ENCODE results near the gene MLXIPL.

The MLXIPL gene

DNA sequence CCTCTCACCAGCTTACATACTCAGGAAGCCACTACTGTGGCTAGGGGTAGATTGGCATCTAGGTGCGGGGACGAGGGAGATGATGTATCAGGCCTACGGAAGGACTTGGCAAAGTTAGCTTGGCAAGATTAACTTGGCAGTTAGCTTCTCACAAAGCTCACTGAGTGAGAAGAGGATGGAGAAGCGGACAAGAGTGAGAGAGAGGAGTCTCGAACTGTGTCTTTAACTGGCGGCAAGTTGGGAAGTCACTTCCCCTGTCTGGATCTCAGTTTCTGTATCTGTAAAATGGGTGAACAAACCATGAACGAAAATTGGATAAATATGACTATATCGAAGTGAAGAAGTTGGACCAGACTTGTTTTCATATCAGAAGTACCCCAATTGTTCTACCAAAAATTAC, 9.5 kb upstream of the MLXIPL start:
- Histone ChIP-seq H3K9me3 (ENCODE audit: control insufficient read depth, low read length) (no peaks in the 10 kb centered on the region), H3K4me2 (ENCODE audit: low read length, poor library complexity, severe bottlenecking) (no peak overlapping the region), H3K9ac (ENCODE audit: low read length) (no peak overlapping the region), H2BK120ac (ENCODE audit: low read depth, low read length) (no peak overlapping the region), H3K27ac (ENCODE audit: low read length, poor library complexity, severe bottlenecking) (no peak overlapping the region), H2AK5ac (ENCODE audit: low read length, severe bottlenecking) (no peak overlapping the region), H3K36me3 (ENCODE audit: control insufficient read depth in 1 of 2, insufficient read depth in 2 of 2, low read depth in 1 of 2, low read length in 2 of 2) (no peaks in the 10 kb centered on the region), H3K23ac (ENCODE audit: low read length in 2 of 2) (no peak overlapping the region), H3K79me1 (replicated peaks; ENCODE audit: low read length, poor library complexity, severe bottlenecking) (no peaks in the 10 kb centered on the region), H2AFZ (ENCODE audit: low read depth, low read length) (no peak overlapping the region), H2BK5ac (ENCODE audit: low read depth, low read length, poor library complexity, severe bottlenecking) (no peak overlapping the region), H4K8ac (ENCODE audit: low read length) (no peak overlapping the region), H3K27me3 (ENCODE audit: control insufficient read depth in 1 of 2, insufficient read depth in 1 of 2, low read length in 2 of 2) (peaks cover 2 to 30% of the 10 kb centered on the region in 2 experiments), H3K4me3 (ENCODE audit: insufficient read depth in 1 of 2, low read depth in 1 of 2, low read length in 2 of 2) (no peak overlapping the region), H3K4me1 (ENCODE audit: control insufficient read depth, insufficient read depth, low read depth, low read length) (peaks cover 6% of the 10 kb centered on the region), H3K4ac (ENCODE audit: low read depth in 1 of 2, low read length in 2 of 2) (no peak overlapping the region), H2BK15ac (ENCODE audit: low read depth, poor library complexity, severe bottlenecking) (no peak overlapping the region), H3K14ac (ENCODE audit: low read length in 2 of 2) (no peak overlapping the region), H4K91ac (ENCODE audit: low read length) (no peak overlapping the region), H3K18ac (ENCODE audit: low read depth in 1 of 2, low read length in 2 of 2) (no peak overlapping the region), H2BK12ac (ENCODE audit: low read length in 2 of 2) (no peak overlapping the region)
- DNase-seq = no peak
- WGBS = 85% methylated on average over 8 of the region's 8 CpGs

DNA sequence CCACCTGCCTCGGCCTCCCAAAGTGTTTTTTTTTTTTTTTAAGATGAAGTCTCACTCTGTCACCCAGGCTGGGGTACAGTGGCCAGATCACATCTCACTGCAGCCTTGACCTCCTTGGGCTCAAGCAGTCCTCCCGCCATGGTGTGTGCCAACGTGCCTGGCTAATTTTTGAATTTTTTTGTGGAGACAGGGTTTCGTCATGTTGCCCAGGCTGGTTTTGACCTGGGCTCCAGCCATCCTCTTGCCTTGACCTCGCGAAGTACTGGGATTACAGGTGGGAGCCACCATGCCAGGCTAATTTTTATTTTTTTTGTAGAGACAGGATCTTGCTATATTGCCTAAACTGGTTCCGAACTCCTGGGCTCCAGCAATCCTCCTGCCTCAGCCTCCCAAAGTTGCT, 9.0 kb upstream of the MLXIPL start:
- no peak overlapping the region for H3K14ac ChIP-seq (ENCODE audit: low read length in 2 of 2)
- H3K4ac ChIP-seq (ENCODE audit: low read depth in 1 of 2, low read length in 2 of 2) = no peak overlapping the region
- H4K8ac ChIP-seq (ENCODE audit: low read length) = no peak overlapping the region
- no peak overlapping the region for H2BK12ac ChIP-seq (ENCODE audit: low read length in 2 of 2)
- H3K9me3 ChIP-seq (ENCODE audit: control insufficient read depth, low read length) = no peaks in the 10 kb centered on the region
- peaks cover 6% of the 10 kb centered on the region for H3K4me1 ChIP-seq (ENCODE audit: control insufficient read depth, insufficient read depth, low read depth, low read length)
- H2BK5ac ChIP-seq (ENCODE audit: low read depth, low read length, poor library complexity, severe bottlenecking) = no peak overlapping the region
- no peak overlapping the region for H3K27ac ChIP-seq (ENCODE audit: low read length, poor library complexity, severe bottlenecking)
- H2BK120ac ChIP-seq (ENCODE audit: low read depth, low read length) = no peak overlapping the region
- H3K79me1 ChIP-seq (replicated peaks; ENCODE audit: low read length, poor library complexity, severe bottlenecking) = no peaks in the 10 kb centered on the region
- no peak overlapping the region for H3K4me3 ChIP-seq (ENCODE audit: insufficient read depth in 1 of 2, low read depth in 1 of 2, low read length in 2 of 2)
- no peak overlapping the region for H3K18ac ChIP-seq (ENCODE audit: low read depth in 1 of 2, low read length in 2 of 2)
- no peak overlapping the region for H3K23ac ChIP-seq (ENCODE audit: low read length in 2 of 2)
- H2AK5ac ChIP-seq (ENCODE audit: low read length, severe bottlenecking) = no peak overlapping the region
- H2AFZ ChIP-seq (ENCODE audit: low read depth, low read length) = no peak overlapping the region
- no peak overlapping the region for H2BK15ac ChIP-seq (ENCODE audit: low read depth, poor library complexity, severe bottlenecking)
- H3K36me3 ChIP-seq (ENCODE audit: control insufficient read depth in 1 of 2, insufficient read depth in 2 of 2, low read depth in 1 of 2, low read length in 2 of 2) = no peaks in the 10 kb centered on the region
- WGBS = 87% methylated on average over 7 of the region's 7 CpGs
- H3K4me2 ChIP-seq (ENCODE audit: low read length, poor library complexity, severe bottlenecking) = no peak overlapping the region
- H3K27me3 ChIP-seq (ENCODE audit: control insufficient read depth in 1 of 2, insufficient read depth in 1 of 2, low read length in 2 of 2) = peaks cover 7 to 35% of the 10 kb centered on the region in 2 experiments
- H4K91ac ChIP-seq (ENCODE audit: low read length) = no peak overlapping the region
- DNase-seq = no peak
- no peak overlapping the region for H3K9ac ChIP-seq (ENCODE audit: low read length)

DNA sequence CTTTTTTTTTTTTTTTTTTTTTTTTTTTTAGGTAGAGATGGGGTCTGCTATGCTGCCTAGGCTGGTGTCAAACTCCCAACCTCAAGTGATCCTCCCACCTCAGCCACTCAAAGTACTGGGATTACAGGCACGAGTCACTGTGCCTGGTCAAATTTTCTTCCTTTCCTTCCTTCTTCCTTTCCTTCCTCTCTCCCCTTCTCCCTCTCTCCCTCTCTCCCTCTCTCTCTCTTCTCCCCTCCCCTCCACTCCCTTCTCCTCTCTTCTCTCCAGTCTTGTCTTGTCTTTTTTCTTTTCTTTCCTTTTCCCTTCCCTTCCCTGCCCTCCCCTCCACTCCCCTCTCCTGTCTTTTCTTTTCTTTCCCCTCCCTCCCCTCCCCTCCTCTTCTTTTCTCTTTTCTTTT, 7.2 kb upstream of the MLXIPL start:
- no peak overlapping the region for H2AK5ac ChIP-seq (ENCODE audit: low read length, severe bottlenecking)
- no peak overlapping the region for H4K91ac ChIP-seq (ENCODE audit: low read length)
- no peak overlapping the region for H3K4me3 ChIP-seq (ENCODE audit: insufficient read depth in 1 of 2, low read depth in 1 of 2, low read length in 2 of 2)
- no peak overlapping the region for H3K27ac ChIP-seq (ENCODE audit: low read length, poor library complexity, severe bottlenecking)
- H3K4me2 ChIP-seq (ENCODE audit: low read length, poor library complexity, severe bottlenecking) = no peak overlapping the region
- no peak overlapping the region for H2BK12ac ChIP-seq (ENCODE audit: low read length in 2 of 2)
- no peak overlapping the region for H3K9ac ChIP-seq (ENCODE audit: low read length)
- no peaks in the 10 kb centered on the region for H3K36me3 ChIP-seq (ENCODE audit: control insufficient read depth in 1 of 2, insufficient read depth in 2 of 2, low read depth in 1 of 2, low read length in 2 of 2)
- H2BK120ac ChIP-seq (ENCODE audit: low read depth, low read length) = no peak overlapping the region
- H3K14ac ChIP-seq (ENCODE audit: low read length in 2 of 2) = no peak overlapping the region
- H3K27me3 ChIP-seq (ENCODE audit: control insufficient read depth in 1 of 2, insufficient read depth in 1 of 2, low read length in 2 of 2) = peaks cover 24 to 53% of the 10 kb centered on the region in 2 experiments
- H2BK15ac ChIP-seq (ENCODE audit: low read depth, poor library complexity, severe bottlenecking) = no peak overlapping the region
- no peak overlapping the region for H3K18ac ChIP-seq (ENCODE audit: low read depth in 1 of 2, low read length in 2 of 2)
- no peak overlapping the region for H3K23ac ChIP-seq (ENCODE audit: low read length in 2 of 2)
- no peak for DNase-seq
- 56% methylated on average over 1 of the region's 1 CpG for WGBS
- H4K8ac ChIP-seq (ENCODE audit: low read length) = no peak overlapping the region
- H2BK5ac ChIP-seq (ENCODE audit: low read depth, low read length, poor library complexity, severe bottlenecking) = no peak overlapping the region
- peaks cover 6% of the 10 kb centered on the region for H3K4me1 ChIP-seq (ENCODE audit: control insufficient read depth, insufficient read depth, low read depth, low read length)
- no peaks in the 10 kb centered on the region for H3K79me1 ChIP-seq (replicated peaks; ENCODE audit: low read length, poor library complexity, severe bottlenecking)
- no peak overlapping the region for H2AFZ ChIP-seq (ENCODE audit: low read depth, low read length)
- no peak overlapping the region for H3K4ac ChIP-seq (ENCODE audit: low read depth in 1 of 2, low read length in 2 of 2)
- no peaks in the 10 kb centered on the region for H3K9me3 ChIP-seq (ENCODE audit: control insufficient read depth, low read length)

DNA sequence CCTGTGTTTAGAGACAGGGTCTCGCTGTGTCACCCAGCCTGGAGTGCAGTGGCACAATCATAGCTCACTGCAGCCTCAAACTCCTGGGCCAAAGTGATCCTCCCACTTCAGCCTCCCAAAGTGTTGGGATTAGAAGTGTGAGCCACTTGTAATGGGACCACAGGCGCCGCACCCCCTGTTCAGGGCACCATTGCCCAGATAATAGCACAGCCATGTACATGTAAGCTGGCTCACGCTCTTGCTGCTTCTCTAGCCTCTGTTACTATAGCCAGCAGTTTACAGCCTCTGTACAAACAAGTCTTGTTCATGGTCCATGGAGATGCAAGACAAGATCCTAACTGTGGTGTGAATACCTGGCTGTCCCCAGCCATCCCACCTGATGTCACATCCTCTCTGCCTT, 4.2 kb upstream of the MLXIPL start:
- no peak overlapping the region for H3K14ac ChIP-seq (ENCODE audit: low read length in 2 of 2)
- no peak overlapping the region for H3K27ac ChIP-seq (ENCODE audit: low read length, poor library complexity, severe bottlenecking)
- no peak overlapping the region for H3K4me3 ChIP-seq (ENCODE audit: insufficient read depth in 1 of 2, low read depth in 1 of 2, low read length in 2 of 2)
- H3K23ac ChIP-seq (ENCODE audit: low read length in 2 of 2) = no peak overlapping the region
- H3K9ac ChIP-seq (ENCODE audit: low read length) = no peak overlapping the region
- H3K27me3 ChIP-seq (ENCODE audit: control insufficient read depth in 1 of 2, insufficient read depth in 1 of 2, low read length in 2 of 2) = peaks cover 46 to 73% of the 10 kb centered on the region in 2 experiments
- H2BK12ac ChIP-seq (ENCODE audit: low read length in 2 of 2) = no peak overlapping the region
- no peak overlapping the region for H2BK120ac ChIP-seq (ENCODE audit: low read depth, low read length)
- H3K4me2 ChIP-seq (ENCODE audit: low read length, poor library complexity, severe bottlenecking) = no peak overlapping the region
- H3K36me3 ChIP-seq (ENCODE audit: control insufficient read depth in 1 of 2, insufficient read depth in 2 of 2, low read depth in 1 of 2, low read length in 2 of 2) = no peaks in the 10 kb centered on the region
- H4K91ac ChIP-seq (ENCODE audit: low read length) = no peak overlapping the region
- no peak overlapping the region for H2AFZ ChIP-seq (ENCODE audit: low read depth, low read length)
- no peak overlapping the region for H2BK15ac ChIP-seq (ENCODE audit: low read depth, poor library complexity, severe bottlenecking)
- peaks cover 10% of the 10 kb centered on the region for H3K4me1 ChIP-seq (ENCODE audit: control insufficient read depth, insufficient read depth, low read depth, low read length)
- WGBS = 74% methylated on average over 4 of the region's 4 CpGs
- no peak overlapping the region for H3K18ac ChIP-seq (ENCODE audit: low read depth in 1 of 2, low read length in 2 of 2)
- no peak overlapping the region for H4K8ac ChIP-seq (ENCODE audit: low read length)
- H3K4ac ChIP-seq (ENCODE audit: low read depth in 1 of 2, low read length in 2 of 2) = no peak overlapping the region
- no peak overlapping the region for H2AK5ac ChIP-seq (ENCODE audit: low read length, severe bottlenecking)
- H2BK5ac ChIP-seq (ENCODE audit: low read depth, low read length, poor library complexity, severe bottlenecking) = no peak overlapping the region
- DNase-seq = no peak
- no peaks in the 10 kb centered on the region for H3K79me1 ChIP-seq (replicated peaks; ENCODE audit: low read length, poor library complexity, severe bottlenecking)
- H3K9me3 ChIP-seq (ENCODE audit: control insufficient read depth, low read length) = no peaks in the 10 kb centered on the region
